DOHH2 (cell line): Measurements from ENCODE around the gene SVOPL.

Source experiments
- EZH2phosphoT487 ChIP-seq: fragments of 200-600 bp; sonication (generic); IDR thresholded peaks from 2 replicates; pipeline ENCODE4 v1.6.1; 2017; ENCODE audit warnings: borderline replicate concordance, mild to moderate bottlenecking, antibody characterized with exemption, low read length, moderate library complexity, mixed read lengths
- TF ChIP-seq, protein P1 (sequence below): fragments of 200-600 bp; sonication (generic); IDR thresholded peaks from one replicate; pipeline ENCODE4 v1.5.1; 2014; ENCODE audit warnings: antibody characterized with exemption, mild to moderate bottlenecking, low read depth, low read length; ENCODE audit not compliant: poor library complexity, severe bottlenecking

DNA sequence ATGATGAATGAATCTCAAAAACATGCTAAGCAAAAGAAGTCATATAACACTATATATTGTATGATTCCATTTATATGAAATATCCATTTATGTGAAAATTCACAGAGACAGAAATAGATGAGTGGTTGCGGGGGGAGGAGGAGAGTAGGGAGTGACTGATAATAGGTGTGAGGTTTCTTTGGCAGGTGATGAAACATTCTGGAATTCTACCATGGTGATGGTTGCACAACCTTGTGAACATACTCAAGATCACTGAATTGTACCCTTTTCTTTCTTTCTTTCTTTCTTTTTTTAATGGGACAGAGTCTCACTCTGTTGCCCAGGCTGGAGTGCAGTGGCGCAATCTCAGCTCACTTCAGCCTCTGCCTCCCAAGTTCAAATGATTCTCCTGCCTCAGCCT is 10.7 kb downstream of the SVOPL start:
- TF ChIP-seq, protein P1, sequence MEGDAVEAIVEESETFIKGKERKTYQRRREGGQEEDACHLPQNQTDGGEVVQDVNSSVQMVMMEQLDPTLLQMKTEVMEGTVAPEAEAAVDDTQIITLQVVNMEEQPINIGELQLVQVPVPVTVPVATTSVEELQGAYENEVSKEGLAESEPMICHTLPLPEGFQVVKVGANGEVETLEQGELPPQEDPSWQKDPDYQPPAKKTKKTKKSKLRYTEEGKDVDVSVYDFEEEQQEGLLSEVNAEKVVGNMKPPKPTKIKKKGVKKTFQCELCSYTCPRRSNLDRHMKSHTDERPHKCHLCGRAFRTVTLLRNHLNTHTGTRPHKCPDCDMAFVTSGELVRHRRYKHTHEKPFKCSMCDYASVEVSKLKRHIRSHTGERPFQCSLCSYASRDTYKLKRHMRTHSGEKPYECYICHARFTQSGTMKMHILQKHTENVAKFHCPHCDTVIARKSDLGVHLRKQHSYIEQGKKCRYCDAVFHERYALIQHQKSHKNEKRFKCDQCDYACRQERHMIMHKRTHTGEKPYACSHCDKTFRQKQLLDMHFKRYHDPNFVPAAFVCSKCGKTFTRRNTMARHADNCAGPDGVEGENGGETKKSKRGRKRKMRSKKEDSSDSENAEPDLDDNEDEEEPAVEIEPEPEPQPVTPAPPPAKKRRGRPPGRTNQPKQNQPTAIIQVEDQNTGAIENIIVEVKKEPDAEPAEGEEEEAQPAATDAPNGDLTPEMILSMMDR: no peak
- TF ChIP-seq EZH2phosphoT487: no peak
